ENCODE measurements around the gene SLC6A11. TPM values are rescaled to one million over a fixed set of nuclear protein-coding genes. Genes with fewer than 3 reads are reported as not detected.

Gene SLC6A11
- total and polyA plus RNA-seq, 2 experiments from 2014 or later = 0.18 TPM; not detected in 1

GRCh38 chr3:10792208-10792607 lies 23.8 kb upstream of the SLC6A11 start:
- TF ChIP-seq CTCF (IDR thresholded peaks at IDR 0.05; ENCODE audit: low read depth, low read length) = no peak
- no peak overlapping the region for H3K4me3 ChIP-seq
- H3K36me3 ChIP-seq = no peaks in the 10 kb centered on the region
- H3K27me3 ChIP-seq = peaks cover 53% of the 10 kb centered on the region
- H3K4me1 ChIP-seq (ENCODE audit: low read depth) = no peaks in the 10 kb centered on the region
- no peak overlapping the region for H3K27ac ChIP-seq
- no peak for DNase-seq (ENCODE audit: low read depth in 1 of 2, low spot score in 1 of 2)
- H3K9me3 ChIP-seq (ENCODE audit: low read depth) = no peaks in the 10 kb centered on the region

GRCh38 chr3:10798600-10799367 lies 17.2 kb upstream of the SLC6A11 start:
- Histone ChIP-seq H3K27ac (no peak overlapping the region), H3K4me1 (ENCODE audit: low read depth) (no peaks in the 10 kb centered on the region), H3K36me3 (no peaks in the 10 kb centered on the region), H3K27me3 (peaks cover 54% of the 10 kb centered on the region), H3K4me3 (no peak overlapping the region), H3K9me3 (ENCODE audit: low read depth) (no peaks in the 10 kb centered on the region)
- no peak for DNase-seq (ENCODE audit: low read depth in 1 of 2, low spot score in 1 of 2)
- TF ChIP-seq CTCF (IDR thresholded peaks at IDR 0.05; ENCODE audit: low read depth, low read length) = no peak

GRCh38 chr3:10804183-10804648 lies 11.8 kb upstream of the SLC6A11 start:
- no peak for TF ChIP-seq CTCF (IDR thresholded peaks at IDR 0.05; ENCODE audit: low read depth, low read length)
- Histone ChIP-seq H3K4me1 (ENCODE audit: low read depth) (no peaks in the 10 kb centered on the region), H3K4me3 (no peak overlapping the region), H3K27ac (no peak overlapping the region), H3K27me3 (peaks cover 19% of the 10 kb centered on the region), H3K36me3 (no peaks in the 10 kb centered on the region), H3K9me3 (ENCODE audit: low read depth) (no peaks in the 10 kb centered on the region)
- no peak for DNase-seq (ENCODE audit: low read depth in 1 of 2, low spot score in 1 of 2)

GRCh38 chr3:10806006-10806405 lies 10.0 kb upstream of the SLC6A11 start:
- H3K27me3 ChIP-seq = peaks cover 23% of the 10 kb centered on the region
- H3K27ac ChIP-seq = no peak overlapping the region
- no peaks in the 10 kb centered on the region for H3K9me3 ChIP-seq (ENCODE audit: low read depth)
- no peak for DNase-seq (ENCODE audit: low read depth in 1 of 2, low spot score in 1 of 2)
- no peak overlapping the region for H3K4me3 ChIP-seq
- TF ChIP-seq CTCF (IDR thresholded peaks at IDR 0.05; ENCODE audit: low read depth, low read length) = no peak
- no peaks in the 10 kb centered on the region for H3K4me1 ChIP-seq (ENCODE audit: low read depth)
- no peaks in the 10 kb centered on the region for H3K36me3 ChIP-seq

GRCh38 chr3:10808130-10808735 lies 7.8 kb upstream of the SLC6A11 start:
- H3K27ac ChIP-seq = no peak overlapping the region
- peaks cover 33% of the 10 kb centered on the region for H3K27me3 ChIP-seq
- no peaks in the 10 kb centered on the region for H3K9me3 ChIP-seq (ENCODE audit: low read depth)
- no peaks in the 10 kb centered on the region for H3K4me1 ChIP-seq (ENCODE audit: low read depth)
- no peak for DNase-seq (ENCODE audit: low read depth in 1 of 2, low spot score in 1 of 2)
- no peak for TF ChIP-seq CTCF (IDR thresholded peaks at IDR 0.05; ENCODE audit: low read depth, low read length)
- H3K36me3 ChIP-seq = no peaks in the 10 kb centered on the region
- no peak overlapping the region for H3K4me3 ChIP-seq

Data from cardiac muscle cell (in vitro differentiated cells and primary cell).